Skeletal muscle cell (primary cell): ENCODE data around the gene ZNF532.
"Not testable (repeated sequence)": the region's sequence is repeated elsewhere in the genome, so short reads cannot be mapped to it uniquely, and the experiment has no call there.

Source experiments
- DNase-seq: peaks from one replicate; pipeline ENCODE4 v3.0.0-alpha.2; 2010; ENCODE audit warnings: low read depth
- H3K4me3 ChIP-seq: 2 replicates; pipeline ENCODE4 v1.5.1; 2011; ENCODE audit warnings: low read depth, mild to moderate bottlenecking, control low read depth, low read length, moderate library complexity

The ZNF532 gene

DNA sequence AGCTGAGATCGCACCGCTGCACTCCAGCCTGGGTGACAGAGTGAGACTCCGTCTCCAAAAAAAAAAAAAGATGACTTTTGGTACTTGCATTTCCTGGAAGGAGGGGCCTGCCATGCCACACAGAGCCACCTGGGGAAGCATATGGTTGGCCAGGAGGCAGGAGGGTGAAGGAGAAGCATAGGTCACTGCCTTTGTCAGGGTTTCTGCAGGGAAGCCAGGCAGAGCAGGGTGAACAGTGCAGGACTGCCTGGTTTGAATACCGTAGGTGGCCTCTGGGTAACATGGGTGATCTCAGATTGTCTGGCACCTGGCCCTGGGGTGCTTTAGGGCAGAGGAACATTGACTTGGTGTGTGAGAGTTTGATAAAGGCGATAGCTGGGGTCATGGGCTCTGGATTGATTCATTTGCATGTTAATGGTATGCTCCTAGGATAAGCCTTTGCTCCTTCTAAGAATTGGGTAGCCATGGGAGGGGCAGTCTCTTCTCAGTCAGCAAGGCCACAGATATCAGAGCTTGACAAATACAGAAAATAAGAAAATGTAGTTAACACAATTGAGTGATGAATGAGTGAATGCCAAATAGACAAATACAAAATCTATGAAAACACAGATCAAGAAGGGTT lies 151.0 kb downstream of the ZNF532 start:
- DNase-seq = no peak
- H3K4me3 ChIP-seq = no peak overlapping the region

- DNase-seq = no peak
Observed at GRCh38 chr18:59021500-59021899, 156.8 kb downstream of the ZNF532 start.

DNA sequence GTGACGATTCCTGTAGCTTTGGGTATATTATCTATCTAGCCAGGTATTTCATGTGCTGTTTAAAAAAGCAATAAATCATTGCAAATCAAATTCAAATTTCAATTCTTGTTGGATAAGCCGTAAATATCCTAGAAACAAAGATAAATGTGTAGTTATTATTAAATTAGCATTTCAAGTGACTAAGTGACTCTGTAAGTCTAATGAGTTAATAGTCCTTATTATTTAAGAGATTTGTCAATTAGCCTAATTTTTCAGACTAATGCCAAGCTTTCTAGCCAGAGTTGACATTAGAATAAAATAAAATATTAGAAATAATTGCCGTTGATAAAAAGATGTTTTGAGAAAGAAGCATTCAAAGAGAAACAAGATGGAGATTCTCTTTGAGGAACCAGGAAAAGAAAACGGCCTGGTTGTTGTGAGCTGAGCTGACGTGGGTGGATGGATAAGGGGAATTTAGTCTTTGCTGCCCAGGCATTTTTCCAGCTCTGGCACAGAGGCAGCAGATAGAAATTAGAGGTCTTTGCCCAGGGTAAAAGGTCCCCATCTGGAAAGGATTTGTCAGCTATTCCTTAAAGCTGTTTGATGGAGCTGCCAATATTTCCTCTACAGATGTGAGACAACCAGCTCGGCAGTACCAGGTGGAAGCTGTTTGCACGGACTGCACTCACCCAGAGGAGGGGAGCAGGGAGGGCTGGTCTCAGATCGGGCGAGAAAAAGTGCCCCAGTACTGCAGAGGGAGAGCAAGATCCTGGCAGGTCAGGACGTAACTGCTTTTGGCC lies 157.7 kb downstream of the ZNF532 start:
- no peak overlapping the region for H3K4me3 ChIP-seq
- no peak for DNase-seq

More at GRCh38 chr18:59021500-59021899, 156.8 kb downstream of the ZNF532 start:
- H3K4me3 ChIP-seq = no peak overlapping the region

- no peak for DNase-seq
- H3K4me3 ChIP-seq = no peak overlapping the region
Observed at GRCh38 chr18:59024829-59025228, 160.2 kb downstream of the ZNF532 start.

DNA sequence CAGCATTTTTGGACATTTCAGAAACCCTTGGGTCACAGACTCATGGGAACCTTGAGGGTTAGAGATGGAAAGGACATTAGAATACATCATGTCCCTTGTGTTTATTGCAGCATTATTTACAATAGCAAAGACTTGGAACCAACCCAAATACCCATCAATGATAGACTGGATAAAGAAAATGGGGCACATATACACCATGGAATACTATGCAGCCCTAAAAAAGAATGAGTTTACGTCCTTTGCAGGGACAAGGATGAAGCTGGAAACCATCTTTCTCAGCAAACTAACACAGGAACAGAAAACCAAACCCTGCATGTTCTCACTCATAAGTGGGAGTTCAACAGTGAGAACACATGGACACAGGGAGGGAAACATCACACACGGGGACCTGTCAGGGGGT lies 160.9 kb downstream of the ZNF532 start:
- DNase-seq, H3K4me3 ChIP-seq: not testable (repeated sequence)

- no peak overlapping the region for H3K4me3 ChIP-seq
- DNase-seq = no peak
Observed at GRCh38 chr18:59026364-59026763, 161.7 kb downstream of the ZNF532 start.

- no peak overlapping the region for H3K4me3 ChIP-seq
- DNase-seq = no peak
Observed at GRCh38 chr18:59026831-59027410, 162.2 kb downstream of the ZNF532 start.

GRCh38 chr18:59029663-59030429 lies 165.2 kb downstream of the ZNF532 start:
- DNase-seq = no peak
- no peak overlapping the region for H3K4me3 ChIP-seq

DNA sequence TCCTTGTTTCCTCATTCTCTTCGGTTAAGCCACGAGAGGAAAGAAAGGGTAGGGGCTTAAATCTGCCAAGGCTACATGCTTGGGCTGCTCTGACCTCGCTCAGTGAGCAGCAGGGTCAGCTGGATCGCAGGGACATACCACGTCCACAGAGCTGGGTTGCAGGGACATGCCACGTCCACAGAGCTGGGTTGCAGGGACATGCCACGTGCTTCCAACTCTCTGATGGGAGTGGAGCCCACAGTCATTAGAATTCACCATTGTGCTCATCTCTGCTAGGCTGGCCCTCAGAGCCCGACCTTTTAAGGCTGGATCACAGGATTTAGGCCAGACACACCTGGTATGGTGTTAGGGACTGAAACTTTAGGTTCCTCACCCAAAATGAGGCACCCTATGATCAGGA lies 167.6 kb downstream of the ZNF532 start:
- DNase-seq = no peak

DNA sequence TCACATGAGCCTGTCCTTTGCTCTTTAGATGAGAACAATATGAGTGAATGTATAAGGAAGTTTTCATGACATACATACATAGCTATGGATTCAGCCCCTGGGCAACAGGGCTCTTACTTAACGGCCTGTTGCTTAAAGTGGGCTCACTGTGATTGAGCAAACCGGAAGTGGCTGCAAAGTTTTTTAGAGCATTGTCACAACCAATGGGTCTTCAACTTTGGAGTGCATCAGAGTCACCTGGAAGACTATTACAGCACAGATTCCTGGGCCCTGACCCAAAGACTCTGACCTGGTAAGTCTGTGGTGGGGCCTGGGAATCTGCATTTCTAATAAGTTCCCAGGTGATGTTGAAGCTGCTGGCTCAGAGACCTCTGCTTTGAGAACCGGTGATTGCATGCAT lies 168.7 kb downstream of the ZNF532 start:
- DNase-seq = no peak
- no peak overlapping the region for H3K4me3 ChIP-seq

More for the DNA sequence above, 167.6 kb downstream of the ZNF532 start:
- H3K4me3 ChIP-seq = no peak overlapping the region

GRCh38 chr18:59033974-59034373 lies 169.3 kb downstream of the ZNF532 start:
- H3K4me3 ChIP-seq = no peak overlapping the region
- no peak for DNase-seq

DNA sequence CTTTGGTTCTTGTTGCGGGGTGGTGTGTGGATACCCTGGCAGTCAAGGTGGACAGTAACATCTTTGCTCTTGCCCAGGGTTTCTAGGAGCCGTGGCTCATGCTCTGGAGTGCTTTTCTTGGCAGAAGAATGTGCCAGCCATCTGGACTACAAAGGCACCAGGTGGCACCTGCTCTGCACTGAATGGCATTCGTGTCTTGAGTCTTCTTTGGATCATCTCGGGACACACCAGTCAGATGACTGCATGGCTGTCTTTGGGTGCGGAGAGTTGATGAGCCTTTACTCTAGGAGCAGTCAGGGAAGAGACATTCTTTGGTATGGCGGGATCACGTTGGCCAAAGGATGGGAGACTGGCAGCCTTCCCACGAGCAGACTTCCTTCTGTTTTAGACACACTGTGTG lies 170.9 kb downstream of the ZNF532 start:
- H3K4me3 ChIP-seq = no peak overlapping the region
- no peak for DNase-seq
